Stimulated activated CD8-positive, alpha-beta memory T cell treated with anti-CD3 and anti-CD28 coated beads, Interleukin-7, amount 100 ng/mL, for 24 hours (primary cell): ENCODE data around the gene GREB1L.

Experiments
- DNase-seq: peaks from one replicate; pipeline ENCODE4 v3.0.0-alpha.2; 2020; ENCODE audit warnings: low read depth

Gene GREB1L

GRCh38 chr18:21559195-21559594, 317.2 kb downstream of the GREB1L start:
- DNase-seq = no peak

GRCh38 chr18:21571772-21572171, 329.7 kb downstream of the GREB1L start:
- DNase-seq = no peak
